HCT116 (cell line): ENCODE measurements around the gene POSTN.
A peak's percentile ranks its signal among the peaks of the same experiment; 100 is the strongest.

Source experiments
- CTCF ChIP-seq, 3 experiments: fragments of 200-600 bp in 1 of 3; sonication (generic) in 1 of 3; IDR thresholded peaks in 2 of 3; conservative IDR thresholded peaks in 1 of 3; 2 replicates each; pipeline ENCODE4 v1.5.1; 2012 to 2017; ENCODE audit warnings: low read depth in 2 of 3, low read length in 2 of 3, antibody characterized with exemption in 1 of 3, borderline replicate concordance in 1 of 3, control low read depth in 1 of 3, mild to moderate bottlenecking in 1 of 3, mixed read lengths in 1 of 3, mixed run types in 1 of 3, moderate library complexity in 1 of 3; ENCODE audit not compliant: insufficient read depth in 1 of 3
- EZH2 ChIP-seq: fragments of 200-600 bp; sonication (generic); IDR thresholded peaks from 2 replicates; pipeline ENCODE4 v1.6.1; 2017; ENCODE audit warnings: antibody characterized with exemption, mixed run types
- POLR2A ChIP-seq: IDR thresholded peaks from 2 replicates; pipeline ENCODE4 v1.7.0; 2011; ENCODE audit warnings: borderline replicate concordance; ENCODE audit not compliant: insufficient read depth, insufficient read length; ENCODE audit errors: extremely low read depth
- POLR2AphosphoS5 ChIP-seq: IDR thresholded peaks from 2 replicates; pipeline ENCODE4 v1.6.1; 2011; ENCODE audit warnings: mild to moderate bottlenecking, low read depth, low read length, moderate library complexity
- ZNF274 ChIP-seq: fragments of 200-500 bp; sonication (Bioruptor generic); IDR thresholded peaks from 2 replicates; pipeline ENCODE4 v1.6.1; 2014; ENCODE audit warnings: mild to moderate bottlenecking, low read depth, low read length, inconsistent platforms

DNA sequence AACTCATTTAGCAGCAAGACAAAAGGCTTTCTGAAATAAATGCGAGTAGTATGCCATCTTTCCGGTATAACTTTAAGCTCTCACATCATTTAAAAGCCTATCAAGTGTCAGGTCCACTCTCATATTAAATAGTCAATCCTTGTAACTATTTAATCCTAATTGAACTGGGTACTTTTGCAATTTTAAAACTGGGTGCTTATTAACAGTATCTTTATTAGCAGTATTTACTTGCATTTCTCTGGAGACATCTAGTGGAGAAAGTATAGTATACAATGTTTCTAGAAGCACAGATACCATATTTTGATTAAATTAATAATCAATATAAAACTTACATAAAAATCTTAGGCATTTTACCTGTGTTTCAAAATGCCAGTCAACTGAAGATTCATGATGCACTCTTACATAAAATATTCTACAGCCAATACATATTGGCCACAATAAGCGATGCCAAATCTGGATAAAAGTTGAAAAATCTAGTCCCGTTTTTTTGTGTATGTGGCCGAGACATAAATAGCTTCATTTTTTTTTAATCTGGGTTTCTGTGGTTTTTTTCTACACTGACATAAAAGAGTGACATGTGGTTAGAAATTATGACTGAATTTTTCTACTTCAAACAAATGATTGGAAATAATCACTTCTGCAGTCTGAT lies 4.3 kb upstream of the POSTN start:
- no peak for TF ChIP-seq POLR2AphosphoS5
- TF ChIP-seq EZH2: no peak
- no peak for TF ChIP-seq POLR2A
- TF ChIP-seq CTCF (IDR thresholded peaks at IDR 0.05 in 2 of 3, conservative IDR thresholded peaks at IDR 0.05 in 1 of 3; ENCODE audit: borderline replicate concordance in 1 of 3, insufficient read depth in 1 of 3, low read depth in 2 of 3, low read length in 2 of 3): peak in 2 of 3 experiments; percentile 4 to 23; a peak in 1 of 6 replicates
- no peak for TF ChIP-seq ZNF274
